ENCODE measurements around the gene TIMM44. TPM values are rescaled to one million over a fixed set of nuclear protein-coding genes. Genes with fewer than 3 reads are reported as not detected.

The TIMM44 gene
- total RNA-seq, 1 experiment from 2014 or later: 72.8 TPM

GRCh38 chr19:7915250-7916102 is 28.0 kb downstream of the TIMM44 start:
- POLR2A ChIA-PET (ENCODE audit: unreplicated experiment): no interaction called here
- Histone ChIP-seq H3K79me2 (ENCODE audit: low read depth) (no peaks in the 10 kb centered on the region), H3K9me2 (ENCODE audit: insufficient read depth) (no peaks in the 10 kb centered on the region), H3K9me3 (ENCODE audit: insufficient read depth, low read depth) (no peaks in the 10 kb centered on the region), H3K4me3 (no peak overlapping the region; the same call in 1 of the 2 replicates), H3K36me3 (ENCODE audit: low read depth) (0 out of 2 replicates have a peak, but pooled peaks cover 4% of the 10 kb centered on the region), H3K4me1 (replicated peaks; ENCODE audit: insufficient read depth) (peaks cover 13% of the 10 kb centered on the region), H3K4me2 (peak overlapping the region; percentile 88), H3K27ac (no peak overlapping the region), H4K20me1 (ENCODE audit: insufficient read depth) (peaks cover 15% of the 10 kb centered on the region; the same call in 1 of the 2 replicates), H2AFZ (no peak overlapping the region), H3F3A (ENCODE audit: insufficient read depth, low read depth) (peaks cover 30% of the 10 kb centered on the region; the same call in 1 of the 2 replicates), H3K27me3 (ENCODE audit: insufficient read depth, low read depth) (peaks cover 19% of the 10 kb centered on the region)
- intact Hi-C loops (cut with micrococcal nuclease; ENCODE audit: unreplicated experiment): no loop called here
- no TSS peak for BruUV-seq (replicated peaks)
- no peak for DNase-seq
- TF ChIP-seq CTCF (conservative IDR thresholded peaks at IDR 0.05): no peak
- TF ChIP-seq EZH2 (IDR thresholded peaks at IDR 0.05; ENCODE audit: low read depth): no peak
- CTCF ChIA-PET: no interaction called here

- no peak within 1 kb of the TSS for H3K4me3 ChIP-seq
These were observed 28.8 kb downstream of the TIMM44 start, which contains the start of gene TGFBR3L for GRCh38 chr19:7914598-7915045. Gene TGFBR3L (plus strand): TSS chr19:7914830.

More at GRCh38 chr19:7914598-7915045, 28.8 kb downstream of the TIMM44 start, which contains the start of gene TGFBR3L:
- POLR2A ChIA-PET (ENCODE audit: unreplicated experiment): interaction anchor here (0.6 kb wide), 1 partner anchor 14 kb away, joined by 3 read pairs; no protein-coding TSS in a partner anchor
- H2AFZ ChIP-seq: no peak within 1 kb of the TSS
- DNase-seq: no peak
- no peak within 1 kb of the TSS for H3K27ac ChIP-seq
- H4K20me1 ChIP-seq (ENCODE audit: insufficient read depth): peaks cover 19% of the 10 kb centered on the region; the same call in 1 of the 2 replicates
- CTCF ChIA-PET: no interaction called here
- no TSS peak for BruUV-seq (replicated peaks)
- H3K9me2 ChIP-seq (ENCODE audit: insufficient read depth): no peaks in the 10 kb centered on the region
- H3K36me3 ChIP-seq (ENCODE audit: low read depth): 0 out of 2 replicates have a peak, but pooled peaks cover 7% of the 10 kb centered on the region
- H3F3A ChIP-seq (ENCODE audit: insufficient read depth, low read depth): peaks cover 27% of the 10 kb centered on the region; the same call in 1 of the 2 replicates
- H3K27me3 ChIP-seq (ENCODE audit: insufficient read depth, low read depth): peaks cover 19% of the 10 kb centered on the region
- H3K4me2 ChIP-seq: peak within 1 kb of the TSS; percentile 88
- TF ChIP-seq CTCF (conservative IDR thresholded peaks at IDR 0.05): no peak
- TF ChIP-seq EZH2 (IDR thresholded peaks at IDR 0.05; ENCODE audit: low read depth): no peak
- intact Hi-C loops (cut with micrococcal nuclease; ENCODE audit: unreplicated experiment): no loop called here
- H3K4me1 ChIP-seq (replicated peaks; ENCODE audit: insufficient read depth): peaks cover 10% of the 10 kb centered on the region
- no peaks in the 10 kb centered on the region for H3K79me2 ChIP-seq (ENCODE audit: low read depth)
- H3K9me3 ChIP-seq (ENCODE audit: insufficient read depth, low read depth): no peaks in the 10 kb centered on the region
